ENCODE data around the gene CHRNA1.
"Not testable (repeated sequence)": the region's sequence is repeated elsewhere in the genome, so short reads cannot be mapped to it uniquely, and the experiment has no call there.

CHRNA1 gene

GRCh38 chr2:174716785-174717184 is 47.5 kb downstream of the CHRNA1 start:
- H3K27ac ChIP-seq (ENCODE audit: low read length, poor library complexity, severe bottlenecking): no peak overlapping the region
- WGBS: 84% methylated on average over 3 of the region's 3 CpGs

GRCh38 chr2:174713686-174714085 is 50.6 kb downstream of the CHRNA1 start:
- Histone ChIP-seq H3K9ac (ENCODE audit: low read length) (no peak overlapping the region), H3K4me1 (ENCODE audit: control insufficient read depth, insufficient read depth, low read depth, low read length) (peaks cover 5% of the 10 kb centered on the region), H2AFZ (ENCODE audit: low read depth, low read length) (no peak overlapping the region), H3K79me1 (replicated peaks; ENCODE audit: low read length, poor library complexity, severe bottlenecking) (no peaks in the 10 kb centered on the region), H3K23ac (ENCODE audit: low read length in 2 of 2) (no peak overlapping the region), H3K14ac (ENCODE audit: low read length in 2 of 2) (no peak overlapping the region), H3K27ac (ENCODE audit: low read length, poor library complexity, severe bottlenecking) (no peak overlapping the region), H3K4ac (ENCODE audit: low read depth in 1 of 2, low read length in 2 of 2) (no peak overlapping the region), H2AK5ac (ENCODE audit: low read length, severe bottlenecking) (no peak overlapping the region), H2BK12ac (ENCODE audit: low read length in 2 of 2) (no peak overlapping the region), H3K36me3 (ENCODE audit: control insufficient read depth in 1 of 2, insufficient read depth in 2 of 2, low read depth in 1 of 2, low read length in 2 of 2) (no peaks in the 10 kb centered on the region), H4K8ac (ENCODE audit: low read length) (no peak overlapping the region), H3K9me3 (ENCODE audit: control insufficient read depth, low read length) (peaks cover 4% of the 10 kb centered on the region), H2BK5ac (ENCODE audit: low read depth, low read length, poor library complexity, severe bottlenecking) (no peak overlapping the region), H3K18ac (ENCODE audit: low read depth in 1 of 2, low read length in 2 of 2) (no peak overlapping the region), H3K4me3 (ENCODE audit: insufficient read depth in 1 of 2, low read depth in 1 of 2, low read length in 2 of 2) (no peak overlapping the region), H2BK120ac (ENCODE audit: low read depth, low read length) (no peak overlapping the region), H3K4me2 (ENCODE audit: low read length, poor library complexity, severe bottlenecking) (no peak overlapping the region), H3K27me3 (ENCODE audit: control insufficient read depth in 1 of 2, insufficient read depth in 1 of 2, low read length in 2 of 2) (peaks cover 0 to 4% of the 10 kb centered on the region in 2 experiments), H4K91ac (ENCODE audit: low read length) (no peak overlapping the region), H2BK15ac (ENCODE audit: low read depth, poor library complexity, severe bottlenecking) (no peak overlapping the region)
- WGBS: 92% methylated on average over 2 of the region's 2 CpGs
- no peak for DNase-seq

More at GRCh38 chr2:174716785-174717184, 47.5 kb downstream of the CHRNA1 start:
- no peak overlapping the region for H4K91ac ChIP-seq (ENCODE audit: low read length)
- no peak overlapping the region for H3K4me2 ChIP-seq (ENCODE audit: low read length, poor library complexity, severe bottlenecking)
- no peak overlapping the region for H2AFZ ChIP-seq (ENCODE audit: low read depth, low read length)
- no peak for DNase-seq
- H3K79me1 ChIP-seq (replicated peaks; ENCODE audit: low read length, poor library complexity, severe bottlenecking): no peaks in the 10 kb centered on the region
- no peak overlapping the region for H3K4me3 ChIP-seq (ENCODE audit: insufficient read depth in 1 of 2, low read depth in 1 of 2, low read length in 2 of 2)
- no peak overlapping the region for H2BK12ac ChIP-seq (ENCODE audit: low read length in 2 of 2)
- peaks cover 5% of the 10 kb centered on the region for H3K4me1 ChIP-seq (ENCODE audit: control insufficient read depth, insufficient read depth, low read depth, low read length)
- no peak overlapping the region for H2AK5ac ChIP-seq (ENCODE audit: low read length, severe bottlenecking)
- no peak overlapping the region for H2BK15ac ChIP-seq (ENCODE audit: low read depth, poor library complexity, severe bottlenecking)
- H3K14ac ChIP-seq (ENCODE audit: low read length in 2 of 2): no peak overlapping the region
- no peak overlapping the region for H3K9ac ChIP-seq (ENCODE audit: low read length)
- no peak overlapping the region for H2BK5ac ChIP-seq (ENCODE audit: low read depth, low read length, poor library complexity, severe bottlenecking)
- H3K4ac ChIP-seq (ENCODE audit: low read depth in 1 of 2, low read length in 2 of 2): no peak overlapping the region
- H3K36me3 ChIP-seq (ENCODE audit: control insufficient read depth in 1 of 2, insufficient read depth in 2 of 2, low read depth in 1 of 2, low read length in 2 of 2): no peaks in the 10 kb centered on the region
- H3K27me3 ChIP-seq (ENCODE audit: control insufficient read depth in 1 of 2, insufficient read depth in 1 of 2, low read length in 2 of 2): no peaks in the 10 kb centered on the region
- peaks cover 8% of the 10 kb centered on the region for H3K9me3 ChIP-seq (ENCODE audit: control insufficient read depth, low read length)
- H3K23ac ChIP-seq (ENCODE audit: low read length in 2 of 2): no peak overlapping the region
- H4K8ac ChIP-seq (ENCODE audit: low read length): no peak overlapping the region
- H3K18ac ChIP-seq (ENCODE audit: low read depth in 1 of 2, low read length in 2 of 2): no peak overlapping the region
- no peak overlapping the region for H2BK120ac ChIP-seq (ENCODE audit: low read depth, low read length)

- H3K4ac ChIP-seq (ENCODE audit: low read depth in 1 of 2, low read length in 2 of 2): no peak overlapping the region
- H3K27me3 ChIP-seq (ENCODE audit: control insufficient read depth in 1 of 2, insufficient read depth in 1 of 2, low read length in 2 of 2): peaks cover 0 to 15% of the 10 kb centered on the region in 2 experiments
- H2AK5ac ChIP-seq (ENCODE audit: low read length, severe bottlenecking): no peak overlapping the region
- no peak overlapping the region for H3K23ac ChIP-seq (ENCODE audit: low read length in 2 of 2)
- no peak overlapping the region for H3K4me3 ChIP-seq (ENCODE audit: insufficient read depth in 1 of 2, low read depth in 1 of 2, low read length in 2 of 2)
- H2BK15ac ChIP-seq (ENCODE audit: low read depth, poor library complexity, severe bottlenecking): no peak overlapping the region
- no peak overlapping the region for H2BK120ac ChIP-seq (ENCODE audit: low read depth, low read length)
- no peaks in the 10 kb centered on the region for H3K4me1 ChIP-seq (ENCODE audit: control insufficient read depth, insufficient read depth, low read depth, low read length)
- no peak overlapping the region for H4K8ac ChIP-seq (ENCODE audit: low read length)
- no peak overlapping the region for H3K27ac ChIP-seq (ENCODE audit: low read length, poor library complexity, severe bottlenecking)
- no peak overlapping the region for H4K91ac ChIP-seq (ENCODE audit: low read length)
- H3K4me2 ChIP-seq (ENCODE audit: low read length, poor library complexity, severe bottlenecking): no peak overlapping the region
- no peak overlapping the region for H3K14ac ChIP-seq (ENCODE audit: low read length in 2 of 2)
- no peak overlapping the region for H2BK12ac ChIP-seq (ENCODE audit: low read length in 2 of 2)
- no peaks in the 10 kb centered on the region for H3K9me3 ChIP-seq (ENCODE audit: control insufficient read depth, low read length)
- no peak overlapping the region for H3K18ac ChIP-seq (ENCODE audit: low read depth in 1 of 2, low read length in 2 of 2)
- no peaks in the 10 kb centered on the region for H3K79me1 ChIP-seq (replicated peaks; ENCODE audit: low read length, poor library complexity, severe bottlenecking)
- no peaks in the 10 kb centered on the region for H3K36me3 ChIP-seq (ENCODE audit: control insufficient read depth in 1 of 2, insufficient read depth in 2 of 2, low read depth in 1 of 2, low read length in 2 of 2)
- 87% methylated on average over 6 of the region's 6 CpGs for WGBS
- H2AFZ ChIP-seq (ENCODE audit: low read depth, low read length): no peak overlapping the region
- no peak overlapping the region for H3K9ac ChIP-seq (ENCODE audit: low read length)
- DNase-seq: peak; percentile 24
- H2BK5ac ChIP-seq (ENCODE audit: low read depth, low read length, poor library complexity, severe bottlenecking): no peak overlapping the region
These were observed 53.1 kb downstream of the CHRNA1 start for GRCh38 chr2:174711206-174711605.

- not testable (repeated sequence) for H4K91ac ChIP-seq (ENCODE audit: low read length); H4K8ac ChIP-seq (ENCODE audit: low read length); H3K27ac ChIP-seq (ENCODE audit: low read length, poor library complexity, severe bottlenecking); H2BK15ac ChIP-seq (ENCODE audit: low read depth, poor library complexity, severe bottlenecking); H2AK5ac ChIP-seq (ENCODE audit: low read length, severe bottlenecking); H2AFZ ChIP-seq (ENCODE audit: low read depth, low read length); H3K4ac ChIP-seq (ENCODE audit: low read depth in 1 of 2, low read length in 2 of 2); H3K18ac ChIP-seq (ENCODE audit: low read depth in 1 of 2, low read length in 2 of 2); H2BK12ac ChIP-seq (ENCODE audit: low read length in 2 of 2); H3K4me2 ChIP-seq (ENCODE audit: low read length, poor library complexity, severe bottlenecking); H3K9me3 ChIP-seq (ENCODE audit: control insufficient read depth, low read length); H2BK120ac ChIP-seq (ENCODE audit: low read depth, low read length); H3K79me1 ChIP-seq (replicated peaks; ENCODE audit: low read length, poor library complexity, severe bottlenecking); H3K36me3 ChIP-seq (ENCODE audit: control insufficient read depth in 1 of 2, insufficient read depth in 2 of 2, low read depth in 1 of 2, low read length in 2 of 2); H3K9ac ChIP-seq (ENCODE audit: low read length); DNase-seq; H3K4me1 ChIP-seq (ENCODE audit: control insufficient read depth, insufficient read depth, low read depth, low read length); H2BK5ac ChIP-seq (ENCODE audit: low read depth, low read length, poor library complexity, severe bottlenecking); H3K4me3 ChIP-seq (ENCODE audit: insufficient read depth in 1 of 2, low read depth in 1 of 2, low read length in 2 of 2)
- Histone ChIP-seq H3K23ac (ENCODE audit: low read length in 2 of 2) (peak overlapping the region in 1 of 2 experiments; percentile 52), H3K27me3 (ENCODE audit: control insufficient read depth in 1 of 2, insufficient read depth in 1 of 2, low read length in 2 of 2) (peaks cover 6 to 25% of the 10 kb centered on the region in 2 experiments), H3K14ac (ENCODE audit: low read length in 2 of 2) (peak overlapping the region in 1 of 2 experiments; percentile 55)
- 96% methylated on average over 31 of the region's 32 CpGs for WGBS
These were observed 54.8 kb downstream of the CHRNA1 start for GRCh38 chr2:174709416-174710004.
